ENCODE data around the gene FMO1. TPM values are rescaled to one million over a fixed set of nuclear protein-coding genes. Genes with fewer than 3 reads are reported as not detected.

The FMO1 gene
- total and polyA plus RNA-seq, 2 of the 8 experiments (the other 6 are each of a cell fraction or from before 2014, with no cell fraction given): 0.11 TPM; not detected in 1

DNA sequence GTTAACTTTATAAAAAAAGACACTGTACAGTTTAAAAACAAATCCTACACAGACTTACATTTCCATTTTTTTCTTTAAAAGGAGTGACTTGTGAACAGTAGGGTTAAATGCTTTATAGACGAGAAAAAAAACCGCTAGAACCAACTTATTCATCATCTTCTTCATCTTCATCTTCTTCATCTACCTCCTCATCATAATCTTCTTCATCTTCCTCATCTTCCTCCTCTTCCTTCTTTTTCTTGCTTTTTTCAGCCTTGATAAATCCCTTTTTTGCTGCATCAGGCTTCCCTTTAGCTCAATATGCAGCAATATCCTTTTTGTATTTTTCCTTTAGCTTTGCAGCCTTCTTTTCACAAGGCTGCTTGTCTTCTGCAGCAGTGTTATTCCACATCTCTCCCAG, 22.5 kb downstream of the FMO1 start (continued):
- TF ChIP-seq PHF8 (conservative IDR thresholded peaks at IDR 0.05; ENCODE audit: low read depth, low read length) (no peak), SP2 (IDR thresholded peaks at IDR 0.05; ENCODE audit: low read length) (no peak), RFX5 (IDR thresholded peaks at IDR 0.05; ENCODE audit: borderline replicate concordance, low read depth, low read length) (no peak), SUZ12 (IDR thresholded peaks at IDR 0.05; ENCODE audit: low read length) (no peak), RAD21 (IDR thresholded peaks at IDR 0.05 in 1 of 2, conservative IDR thresholded peaks at IDR 0.05 in 1 of 2; ENCODE audit: low read depth in 2 of 2, low read length in 2 of 2) (no peak)
- TF ChIP-seq, protein P1, sequence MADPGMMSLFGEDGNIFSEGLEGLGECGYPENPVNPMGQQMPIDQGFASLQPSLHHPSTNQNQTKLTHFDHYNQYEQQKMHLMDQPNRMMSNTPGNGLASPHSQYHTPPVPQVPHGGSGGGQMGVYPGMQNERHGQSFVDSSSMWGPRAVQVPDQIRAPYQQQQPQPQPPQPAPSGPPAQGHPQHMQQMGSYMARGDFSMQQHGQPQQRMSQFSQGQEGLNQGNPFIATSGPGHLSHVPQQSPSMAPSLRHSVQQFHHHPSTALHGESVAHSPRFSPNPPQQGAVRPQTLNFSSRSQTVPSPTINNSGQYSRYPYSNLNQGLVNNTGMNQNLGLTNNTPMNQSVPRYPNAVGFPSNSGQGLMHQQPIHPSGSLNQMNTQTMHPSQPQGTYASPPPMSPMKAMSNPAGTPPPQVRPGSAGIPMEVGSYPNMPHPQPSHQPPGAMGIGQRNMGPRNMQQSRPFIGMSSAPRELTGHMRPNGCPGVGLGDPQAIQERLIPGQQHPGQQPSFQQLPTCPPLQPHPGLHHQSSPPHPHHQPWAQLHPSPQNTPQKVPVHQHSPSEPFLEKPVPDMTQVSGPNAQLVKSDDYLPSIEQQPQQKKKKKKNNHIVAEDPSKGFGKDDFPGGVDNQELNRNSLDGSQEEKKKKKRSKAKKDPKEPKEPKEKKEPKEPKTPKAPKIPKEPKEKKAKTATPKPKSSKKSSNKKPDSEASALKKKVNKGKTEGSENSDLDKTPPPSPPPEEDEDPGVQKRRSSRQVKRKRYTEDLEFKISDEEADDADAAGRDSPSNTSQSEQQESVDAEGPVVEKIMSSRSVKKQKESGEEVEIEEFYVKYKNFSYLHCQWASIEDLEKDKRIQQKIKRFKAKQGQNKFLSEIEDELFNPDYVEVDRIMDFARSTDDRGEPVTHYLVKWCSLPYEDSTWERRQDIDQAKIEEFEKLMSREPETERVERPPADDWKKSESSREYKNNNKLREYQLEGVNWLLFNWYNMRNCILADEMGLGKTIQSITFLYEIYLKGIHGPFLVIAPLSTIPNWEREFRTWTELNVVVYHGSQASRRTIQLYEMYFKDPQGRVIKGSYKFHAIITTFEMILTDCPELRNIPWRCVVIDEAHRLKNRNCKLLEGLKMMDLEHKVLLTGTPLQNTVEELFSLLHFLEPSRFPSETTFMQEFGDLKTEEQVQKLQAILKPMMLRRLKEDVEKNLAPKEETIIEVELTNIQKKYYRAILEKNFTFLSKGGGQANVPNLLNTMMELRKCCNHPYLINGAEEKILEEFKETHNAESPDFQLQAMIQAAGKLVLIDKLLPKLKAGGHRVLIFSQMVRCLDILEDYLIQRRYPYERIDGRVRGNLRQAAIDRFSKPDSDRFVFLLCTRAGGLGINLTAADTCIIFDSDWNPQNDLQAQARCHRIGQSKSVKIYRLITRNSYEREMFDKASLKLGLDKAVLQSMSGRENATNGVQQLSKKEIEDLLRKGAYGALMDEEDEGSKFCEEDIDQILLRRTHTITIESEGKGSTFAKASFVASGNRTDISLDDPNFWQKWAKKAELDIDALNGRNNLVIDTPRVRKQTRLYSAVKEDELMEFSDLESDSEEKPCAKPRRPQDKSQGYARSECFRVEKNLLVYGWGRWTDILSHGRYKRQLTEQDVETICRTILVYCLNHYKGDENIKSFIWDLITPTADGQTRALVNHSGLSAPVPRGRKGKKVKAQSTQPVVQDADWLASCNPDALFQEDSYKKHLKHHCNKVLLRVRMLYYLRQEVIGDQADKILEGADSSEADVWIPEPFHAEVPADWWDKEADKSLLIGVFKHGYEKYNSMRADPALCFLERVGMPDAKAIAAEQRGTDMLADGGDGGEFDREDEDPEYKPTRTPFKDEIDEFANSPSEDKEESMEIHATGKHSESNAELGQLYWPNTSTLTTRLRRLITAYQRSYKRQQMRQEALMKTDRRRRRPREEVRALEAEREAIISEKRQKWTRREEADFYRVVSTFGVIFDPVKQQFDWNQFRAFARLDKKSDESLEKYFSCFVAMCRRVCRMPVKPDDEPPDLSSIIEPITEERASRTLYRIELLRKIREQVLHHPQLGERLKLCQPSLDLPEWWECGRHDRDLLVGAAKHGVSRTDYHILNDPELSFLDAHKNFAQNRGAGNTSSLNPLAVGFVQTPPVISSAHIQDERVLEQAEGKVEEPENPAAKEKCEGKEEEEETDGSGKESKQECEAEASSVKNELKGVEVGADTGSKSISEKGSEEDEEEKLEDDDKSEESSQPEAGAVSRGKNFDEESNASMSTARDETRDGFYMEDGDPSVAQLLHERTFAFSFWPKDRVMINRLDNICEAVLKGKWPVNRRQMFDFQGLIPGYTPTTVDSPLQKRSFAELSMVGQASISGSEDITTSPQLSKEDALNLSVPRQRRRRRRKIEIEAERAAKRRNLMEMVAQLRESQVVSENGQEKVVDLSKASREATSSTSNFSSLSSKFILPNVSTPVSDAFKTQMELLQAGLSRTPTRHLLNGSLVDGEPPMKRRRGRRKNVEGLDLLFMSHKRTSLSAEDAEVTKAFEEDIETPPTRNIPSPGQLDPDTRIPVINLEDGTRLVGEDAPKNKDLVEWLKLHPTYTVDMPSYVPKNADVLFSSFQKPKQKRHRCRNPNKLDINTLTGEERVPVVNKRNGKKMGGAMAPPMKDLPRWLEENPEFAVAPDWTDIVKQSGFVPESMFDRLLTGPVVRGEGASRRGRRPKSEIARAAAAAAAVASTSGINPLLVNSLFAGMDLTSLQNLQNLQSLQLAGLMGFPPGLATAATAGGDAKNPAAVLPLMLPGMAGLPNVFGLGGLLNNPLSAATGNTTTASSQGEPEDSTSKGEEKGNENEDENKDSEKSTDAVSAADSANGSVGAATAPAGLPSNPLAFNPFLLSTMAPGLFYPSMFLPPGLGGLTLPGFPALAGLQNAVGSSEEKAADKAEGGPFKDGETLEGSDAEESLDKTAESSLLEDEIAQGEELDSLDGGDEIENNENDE (IDR thresholded peaks at IDR 0.05; ENCODE audit: insufficient replicate concordance, low read length): no peak

Data from H1 (cell line).